Stimulated activated CD4-positive, alpha-beta T cell treated with anti-CD3 and anti-CD28 coated beads, Interleukin-12 subunit alpha, Interleukin-12 subunit beta, amount 100 ng/mL, for 48 hours (primary cell): Measurements from ENCODE around the gene BRCA2.
A peak's percentile ranks its signal among the peaks of the same experiment; 100 is the strongest.

Source experiments
- DNase-seq, 3 donors: peaks; one replicate each; pipeline ENCODE4 v3.0.0-alpha.2; 2020; ENCODE audit warnings: low read depth in 2 of 3, low spot score in 1 of 3

The BRCA2 gene

DNA sequence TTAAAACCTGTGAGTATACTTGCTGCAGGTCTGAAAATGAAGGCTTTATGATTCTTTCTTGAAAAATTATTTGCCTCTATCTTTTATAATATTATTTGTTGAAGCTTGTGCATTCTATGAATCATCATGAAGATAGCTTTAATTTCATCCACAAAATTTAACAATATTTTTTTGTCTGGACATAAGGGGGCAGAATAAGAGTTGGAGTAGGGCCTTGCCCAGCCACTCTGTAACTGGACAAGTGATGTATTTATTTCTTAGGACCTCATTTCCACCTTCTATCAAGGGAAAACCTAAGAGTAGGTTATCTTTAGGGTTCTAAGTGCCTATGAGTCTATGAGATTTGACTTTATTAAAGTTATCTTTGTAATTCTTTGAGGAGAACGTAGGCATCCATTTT is 62.7 kb downstream of the BRCA2 start:
- no peak for DNase-seq

DNA sequence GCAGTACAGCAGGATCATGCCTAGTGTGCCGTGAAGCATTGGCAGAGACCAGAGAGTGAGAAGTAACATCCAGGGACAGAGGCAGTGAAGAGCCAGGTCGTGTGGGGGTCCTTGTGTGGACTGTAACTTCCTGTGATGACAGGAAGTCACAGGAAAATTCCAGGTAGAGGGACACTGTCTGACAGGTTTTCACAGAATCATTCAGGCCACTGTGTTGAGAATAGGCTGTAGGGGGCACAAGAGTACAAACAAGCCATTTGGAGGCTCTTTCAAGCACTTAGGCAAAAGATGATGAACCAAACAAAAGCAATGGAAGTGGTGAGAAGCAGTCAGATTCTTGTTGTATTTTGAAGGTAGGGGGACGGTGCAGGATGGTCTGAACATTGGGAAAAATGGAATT is 66.2 kb downstream of the BRCA2 start:
- no peak for DNase-seq

DNA sequence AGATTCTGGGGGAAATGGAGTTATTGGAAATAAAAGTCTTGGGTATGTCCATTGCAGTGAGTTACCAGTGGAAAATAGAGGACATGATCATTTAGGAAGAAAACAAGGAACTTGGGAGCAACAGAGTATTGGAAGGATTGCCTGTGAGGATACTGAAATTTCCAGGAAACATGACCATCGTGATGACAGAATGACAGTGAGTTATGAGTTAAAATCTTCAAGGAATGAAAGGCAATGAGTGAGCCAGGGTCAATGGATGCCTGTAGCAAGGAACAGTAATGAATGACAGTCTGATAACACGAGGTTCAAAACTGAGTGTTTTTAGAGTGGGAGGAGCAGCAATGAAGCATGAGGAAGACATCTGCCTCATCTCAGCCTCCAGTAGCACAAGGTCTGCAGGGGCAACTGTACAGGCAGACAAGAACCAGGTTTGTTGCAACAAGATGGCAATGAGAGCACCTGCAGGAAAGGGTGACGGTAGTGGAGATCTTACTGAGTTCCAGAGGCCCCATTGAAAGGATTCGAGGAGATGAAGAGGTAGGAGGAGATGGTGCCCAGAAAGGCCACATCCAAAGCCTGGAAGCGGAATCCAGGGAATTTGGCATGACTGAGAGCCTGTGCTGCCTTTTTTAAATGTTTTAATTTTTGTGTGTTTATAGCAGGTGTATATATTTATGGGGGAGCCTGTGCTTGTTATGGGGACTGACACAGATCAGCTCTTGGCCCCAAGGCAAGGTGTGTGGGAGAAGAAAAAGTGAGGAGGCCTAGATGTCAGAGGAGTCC is 68.7 kb downstream of the BRCA2 start:
- DNase-seq = no peak

DNA sequence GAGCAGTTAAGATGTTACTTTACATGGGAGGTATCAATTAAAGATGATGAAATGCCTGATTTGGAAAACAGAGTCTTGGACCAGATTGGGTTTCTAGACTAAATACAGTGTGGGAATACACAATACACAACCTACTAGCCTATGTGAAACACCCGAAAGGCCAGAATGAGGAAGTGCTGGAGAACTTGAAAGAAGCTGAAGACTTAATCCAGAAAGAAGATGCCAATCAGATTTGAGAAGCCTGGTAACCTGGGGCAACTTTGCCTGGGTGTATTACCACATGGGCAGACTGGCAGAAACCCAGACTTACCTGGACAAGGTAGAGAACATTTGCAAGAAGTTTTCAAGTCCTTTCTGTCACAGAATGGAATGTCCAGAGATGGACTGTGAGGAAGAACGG is 69.4 kb downstream of the BRCA2 start:
- no peak for DNase-seq

DNA sequence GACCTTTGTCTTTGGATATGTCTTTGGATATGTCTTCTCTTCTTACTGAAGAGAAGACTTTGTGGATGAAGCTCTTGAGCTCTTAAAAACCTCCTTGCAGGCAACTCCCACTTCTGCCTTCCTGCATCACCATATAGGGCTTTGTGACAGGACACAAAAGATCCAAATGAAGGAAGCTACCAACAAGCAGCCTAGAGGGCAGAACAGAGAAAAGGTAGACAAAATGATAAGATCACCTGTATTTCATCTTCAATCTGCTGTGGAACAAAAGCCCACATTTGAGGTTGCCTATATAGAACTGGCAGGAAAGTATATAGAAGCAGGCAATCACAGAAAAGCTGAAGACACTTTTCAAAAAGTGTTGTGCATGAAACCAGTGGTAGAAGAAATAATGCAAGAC is 70.1 kb downstream of the BRCA2 start:
- no peak for DNase-seq

DNA sequence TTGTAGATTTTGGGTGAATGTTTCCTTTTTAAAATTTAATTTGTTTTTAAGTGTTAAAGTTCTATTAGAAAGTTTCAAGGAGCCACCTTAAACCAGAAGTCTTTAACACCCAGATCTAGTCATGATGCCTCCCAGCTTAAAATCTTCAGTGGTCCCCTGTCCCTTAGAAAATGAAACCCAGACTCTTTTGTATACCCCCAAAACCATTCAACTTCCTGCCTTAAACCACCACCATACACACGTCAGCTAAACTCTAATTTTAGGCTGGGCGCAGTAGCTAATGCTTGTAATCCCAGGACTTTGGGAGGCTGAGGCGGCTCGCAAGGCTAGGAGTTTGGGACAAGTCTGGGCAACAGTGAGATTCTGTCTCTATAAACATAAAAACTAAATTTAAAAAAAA is 74.7 kb downstream of the BRCA2 start:
- DNase-seq = no peak

DNA sequence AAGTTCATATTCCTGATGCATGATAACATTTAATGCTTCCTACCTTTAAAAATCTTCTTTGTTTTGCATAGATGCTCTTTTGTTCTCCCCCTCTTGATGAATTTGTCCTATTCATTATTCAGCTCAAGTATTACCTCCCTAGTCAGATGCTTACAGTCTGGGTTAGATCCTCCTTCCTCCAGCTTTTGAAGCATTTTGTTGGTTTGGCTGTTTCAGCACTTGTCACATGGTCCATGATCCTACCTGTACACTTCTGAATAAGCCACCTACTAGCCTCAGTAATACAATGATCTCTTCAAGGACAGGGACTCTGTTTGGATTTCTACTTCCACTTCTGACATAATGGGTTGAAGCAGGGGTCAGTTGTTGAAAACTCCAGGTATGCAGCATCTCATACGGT is 75.2 kb downstream of the BRCA2 start:
- no peak for DNase-seq

DNA sequence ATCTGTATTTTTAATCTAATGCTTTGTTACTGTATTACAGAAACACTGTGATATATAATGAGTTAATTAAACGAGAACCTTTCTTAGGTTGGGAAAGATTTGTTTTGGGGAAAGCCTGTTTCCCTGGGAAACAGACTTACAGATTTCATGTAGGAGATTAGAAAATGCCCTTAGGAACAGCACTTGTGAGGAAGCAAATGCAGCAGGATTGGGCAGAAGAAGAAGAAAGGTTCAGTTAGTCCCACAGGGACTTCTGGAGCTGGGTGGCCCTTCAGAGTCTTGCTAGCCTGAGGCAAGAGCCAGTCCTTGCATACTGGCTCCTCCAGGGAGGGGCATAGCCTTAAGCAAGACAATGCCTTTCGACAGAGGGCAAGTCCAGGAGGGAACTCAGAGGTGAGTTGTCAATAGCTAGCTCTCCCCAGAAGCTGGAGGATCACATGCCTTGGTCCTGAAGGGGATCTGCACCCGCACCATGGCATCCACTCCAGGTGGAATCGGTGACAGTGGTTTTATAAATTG is 75.9 kb downstream of the BRCA2 start:
- no peak for DNase-seq

DNA sequence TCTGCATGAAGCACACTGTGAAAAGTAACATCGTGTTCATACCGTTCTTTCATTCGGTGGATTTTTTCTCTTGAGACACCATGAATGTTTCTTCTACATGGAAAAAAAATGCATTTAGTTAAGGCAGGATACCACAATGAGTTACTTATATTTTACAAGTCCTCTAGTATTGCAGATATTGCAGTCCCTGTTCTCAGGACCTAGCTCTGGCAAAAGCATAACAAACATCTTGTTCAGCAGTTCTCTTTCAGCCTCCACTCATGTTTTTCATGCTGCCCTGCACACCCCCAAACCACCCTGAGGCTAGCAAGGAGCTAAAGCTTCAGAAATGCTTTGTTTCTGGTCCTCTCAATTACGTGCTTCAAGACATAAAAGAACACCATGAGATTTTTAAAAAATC is 87.8 kb downstream of the BRCA2 start:
- DNase-seq = no peak

DNA sequence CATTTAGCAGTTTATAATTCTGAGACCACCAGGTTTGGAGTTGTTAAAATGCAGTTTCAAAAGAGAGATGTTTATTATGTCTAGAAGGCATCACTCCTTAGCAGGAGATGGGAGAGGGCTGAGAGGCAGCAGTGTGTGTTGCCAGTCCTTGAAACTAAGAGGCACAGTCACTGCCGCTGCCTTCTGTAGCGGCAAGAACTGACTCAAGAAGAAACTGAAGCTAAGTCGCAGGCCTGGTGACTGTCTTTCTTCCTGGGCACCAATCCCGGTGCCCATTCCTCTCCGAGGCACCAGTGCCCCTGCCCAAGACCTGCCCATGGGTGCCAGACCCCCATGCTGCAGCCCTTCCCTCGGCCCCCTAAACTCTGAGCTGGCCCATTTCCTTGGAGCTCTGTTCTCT is 92.5 kb downstream of the BRCA2 start:
- DNase-seq = no peak

DNA sequence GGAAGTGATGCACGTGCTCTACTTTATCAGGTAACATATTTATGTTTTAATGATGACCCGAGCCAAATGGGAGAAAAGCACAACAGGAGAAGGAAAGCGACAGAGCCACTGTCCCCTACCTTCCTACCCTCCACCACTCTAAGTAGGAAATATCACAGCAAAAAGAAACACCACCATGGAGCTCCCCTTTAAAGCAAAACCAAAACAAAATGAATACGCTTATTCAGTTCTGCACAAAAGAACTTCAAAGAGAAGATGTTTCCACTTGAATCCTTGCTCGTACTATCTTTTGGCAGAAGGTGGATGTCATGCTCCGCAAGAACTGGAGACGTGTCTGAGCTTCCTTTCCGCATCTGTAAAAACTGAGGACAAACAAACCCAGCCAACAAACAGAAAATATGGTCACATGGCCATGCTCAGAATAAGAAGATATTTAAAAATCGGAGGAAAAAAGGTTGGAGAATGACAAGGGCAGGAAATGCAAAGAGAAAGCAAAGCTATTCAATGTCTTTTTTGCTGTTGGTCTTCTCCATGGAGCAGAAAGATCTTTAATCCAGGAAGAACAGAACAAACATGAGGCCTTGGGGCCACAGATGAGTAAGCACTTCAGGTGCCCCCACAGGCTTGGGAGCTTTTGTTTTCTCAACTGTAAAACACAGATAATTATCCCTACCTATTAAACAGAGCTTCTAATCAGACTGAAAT is 93.1 kb downstream of the BRCA2 start:
- no peak for DNase-seq

DNA sequence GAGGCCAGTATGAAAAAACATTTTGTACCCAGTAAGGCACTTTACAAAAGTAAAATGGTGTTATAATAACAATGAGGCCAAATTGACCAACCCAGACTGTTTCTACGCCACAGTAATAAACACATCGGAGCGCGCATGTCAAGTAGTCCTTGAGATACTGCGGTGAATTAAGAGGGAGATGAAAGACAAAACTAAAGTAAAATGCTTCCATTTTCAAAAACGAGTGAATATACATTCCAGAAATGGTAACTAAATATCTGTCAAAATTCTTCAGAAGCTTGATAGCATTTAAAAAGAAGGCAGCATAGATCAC is 93.6 kb downstream of the BRCA2 start:
- DNase-seq = no peak

DNA sequence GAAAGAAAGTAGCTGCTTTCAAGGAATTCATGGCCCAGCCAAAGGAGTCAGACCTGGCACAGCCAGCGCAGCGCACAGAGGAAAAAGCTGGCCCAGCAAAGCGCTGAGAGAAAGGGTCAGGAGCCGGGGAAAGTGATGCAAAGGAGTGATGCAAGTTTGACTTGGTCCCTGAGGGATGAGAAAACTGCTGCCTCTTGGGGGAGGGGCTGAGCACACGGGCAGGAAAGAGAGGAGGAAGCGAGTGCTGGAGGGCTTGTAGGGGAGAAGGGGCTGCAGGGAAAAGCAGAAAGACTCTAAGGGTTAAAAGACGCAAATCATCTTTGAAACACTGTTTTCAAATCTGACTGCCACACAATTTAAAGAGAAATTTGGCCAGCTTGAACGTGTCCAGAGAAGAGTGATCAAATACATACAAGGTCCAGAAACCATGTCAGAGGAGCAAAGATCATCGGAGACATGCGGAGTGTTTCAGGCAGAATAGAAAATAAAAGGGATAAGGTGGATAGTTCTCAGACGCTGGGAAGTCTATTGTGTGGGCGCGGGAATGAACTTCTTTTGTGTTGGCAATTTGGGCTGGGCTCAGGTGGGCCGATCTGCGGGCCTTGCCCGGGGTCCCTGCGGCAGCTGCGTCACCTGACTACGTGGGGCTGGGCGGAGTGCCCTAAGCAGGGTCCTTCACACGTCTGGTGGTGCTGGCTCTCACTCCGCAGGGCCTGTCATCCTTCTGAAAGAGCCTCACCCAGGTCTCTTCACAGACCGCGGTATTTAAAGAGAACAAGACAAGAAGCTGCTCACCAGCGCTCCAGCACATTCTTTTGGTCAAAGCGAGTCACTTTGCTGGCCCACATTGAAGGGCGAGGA is 94.5 kb downstream of the BRCA2 start:
- no peak for DNase-seq

DNA sequence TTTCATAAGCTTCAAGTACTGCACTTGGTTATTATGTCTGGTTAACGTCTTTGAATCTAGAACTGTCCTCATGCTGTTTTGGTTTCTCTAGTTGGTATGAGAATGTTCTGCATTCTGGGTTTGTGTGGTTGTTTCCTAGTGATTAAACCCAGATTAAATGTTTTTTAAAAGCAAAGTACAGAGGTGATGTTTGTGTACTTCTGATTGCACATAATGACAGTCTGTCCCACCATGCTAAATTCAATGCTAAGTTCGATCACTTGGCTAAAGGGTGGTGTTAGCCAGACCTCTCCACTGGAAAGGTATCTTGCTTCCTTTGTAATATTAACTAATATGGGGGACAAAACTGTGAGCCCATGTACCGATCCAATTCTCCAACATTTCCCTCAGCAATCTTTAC is 98.0 kb downstream of the BRCA2 start:
- no peak for DNase-seq

DNA sequence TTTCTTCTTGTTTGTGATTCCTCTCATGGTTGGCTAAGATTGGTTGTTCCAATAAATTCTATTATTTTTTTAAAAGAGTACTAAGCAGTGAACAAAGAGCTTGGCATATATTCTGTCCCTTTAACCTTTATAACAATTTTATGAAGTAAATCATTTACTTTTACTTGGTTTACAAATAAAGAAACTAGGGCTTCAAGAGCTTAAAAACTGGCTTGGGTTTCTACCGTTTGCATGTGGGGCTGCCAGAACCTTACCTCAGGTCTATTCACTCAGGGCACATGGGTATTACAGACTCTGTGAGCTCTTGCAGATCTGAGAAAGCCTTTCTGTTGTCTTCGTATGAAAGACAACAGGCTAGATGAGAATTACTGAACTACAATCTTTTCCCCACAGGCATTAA is 99.3 kb downstream of the BRCA2 start:
- no peak for DNase-seq

DNA sequence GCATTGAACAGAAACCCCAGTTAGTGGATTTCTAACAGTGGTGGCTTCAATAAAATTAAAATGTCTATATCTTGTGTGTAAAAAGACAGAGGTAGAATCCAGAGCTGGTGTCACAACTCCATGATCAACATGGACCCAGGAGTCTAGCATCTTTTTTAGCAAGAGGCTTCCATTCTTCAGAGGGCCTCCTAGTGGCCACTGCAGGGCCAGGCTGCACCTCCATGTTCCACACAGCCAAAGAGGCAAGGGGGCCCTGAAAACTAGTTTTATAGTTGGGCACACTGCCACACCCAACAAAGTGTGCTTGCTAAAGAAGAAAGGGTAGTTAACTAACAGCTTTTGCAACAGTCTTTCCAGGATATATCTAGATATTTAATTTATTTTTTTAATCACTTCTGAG is 99.7 kb downstream of the BRCA2 start:
- DNase-seq = peak in 1 of 3 donors; percentile 11

DNA sequence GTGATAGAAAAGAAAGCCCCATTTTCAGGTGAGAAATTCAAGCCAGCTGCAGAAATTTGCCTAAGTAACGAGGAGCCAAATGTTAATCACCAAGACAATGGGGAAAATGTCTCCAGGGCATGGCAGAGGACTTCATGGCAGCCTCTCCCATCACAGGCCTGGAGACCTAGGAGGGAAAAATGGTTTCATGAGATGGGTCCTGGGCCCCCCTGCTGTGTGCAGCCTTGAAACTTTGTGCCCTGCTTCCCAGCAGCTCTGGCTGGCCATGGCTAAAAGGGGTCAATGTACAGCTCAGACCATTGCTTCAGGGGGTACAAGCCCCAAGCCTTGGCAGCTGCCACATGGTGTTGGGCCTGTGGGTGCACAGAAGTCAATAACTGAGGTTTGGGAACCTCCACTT is 102.7 kb downstream of the BRCA2 start:
- DNase-seq = no peak

DNA sequence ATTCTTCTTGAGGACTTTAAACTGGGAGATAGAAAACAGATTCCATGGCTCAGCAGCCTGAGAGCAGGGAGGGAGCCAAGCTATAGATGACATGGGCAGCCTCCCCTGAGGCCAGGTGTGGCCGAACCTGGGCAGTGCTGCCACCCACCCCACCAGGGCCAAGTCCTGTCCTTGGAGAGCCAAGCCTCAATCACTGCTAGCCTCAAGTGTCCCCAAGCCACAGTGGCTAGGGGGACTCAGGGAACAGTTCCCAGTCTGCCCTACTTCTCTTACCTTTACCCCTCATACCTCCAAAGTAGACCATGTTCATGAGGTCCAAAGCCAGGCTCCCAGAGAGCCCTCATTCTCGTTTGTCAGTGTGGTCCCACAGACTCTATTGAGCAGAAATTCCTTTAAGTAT is 104.6 kb downstream of the BRCA2 start:
- DNase-seq = no peak

DNA sequence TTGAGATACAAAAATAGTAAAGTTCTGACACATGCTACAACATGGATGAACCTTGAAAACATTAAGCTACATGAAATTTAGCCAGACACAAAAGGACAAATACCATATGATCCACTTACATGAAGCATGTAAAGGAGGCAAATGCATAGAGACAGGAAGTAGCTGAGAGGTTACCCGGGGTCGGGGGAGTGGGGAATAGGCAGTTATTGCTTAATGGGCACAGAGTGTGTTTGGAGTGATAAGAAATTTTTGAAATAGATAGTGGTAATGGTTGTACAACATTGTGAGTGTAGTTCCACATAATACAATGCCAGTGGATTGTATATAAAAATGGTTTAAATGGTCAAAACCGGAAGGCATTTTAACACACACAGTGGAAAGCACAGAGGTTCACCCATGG is 108.3 kb downstream of the BRCA2 start:
- DNase-seq = no peak

DNA sequence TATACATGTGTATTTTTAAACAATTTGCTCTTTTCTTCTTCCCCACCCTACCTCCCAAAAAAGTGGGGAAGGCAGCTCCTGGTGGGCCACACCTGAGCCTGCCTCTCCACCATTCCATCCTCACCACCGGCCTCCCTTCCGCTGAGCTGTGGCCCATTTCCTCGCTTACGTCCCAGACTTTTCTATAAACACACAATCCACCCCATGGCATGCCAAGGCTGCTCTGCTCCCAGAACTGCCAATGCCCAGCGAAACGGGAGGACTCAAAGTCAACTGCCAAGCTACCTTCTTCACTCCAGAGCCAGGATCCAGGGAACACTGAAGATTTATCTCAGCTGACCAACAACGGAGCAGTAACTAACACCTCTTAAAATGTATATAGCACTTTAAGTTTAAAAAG is 109.8 kb downstream of the BRCA2 start:
- no peak for DNase-seq

DNA sequence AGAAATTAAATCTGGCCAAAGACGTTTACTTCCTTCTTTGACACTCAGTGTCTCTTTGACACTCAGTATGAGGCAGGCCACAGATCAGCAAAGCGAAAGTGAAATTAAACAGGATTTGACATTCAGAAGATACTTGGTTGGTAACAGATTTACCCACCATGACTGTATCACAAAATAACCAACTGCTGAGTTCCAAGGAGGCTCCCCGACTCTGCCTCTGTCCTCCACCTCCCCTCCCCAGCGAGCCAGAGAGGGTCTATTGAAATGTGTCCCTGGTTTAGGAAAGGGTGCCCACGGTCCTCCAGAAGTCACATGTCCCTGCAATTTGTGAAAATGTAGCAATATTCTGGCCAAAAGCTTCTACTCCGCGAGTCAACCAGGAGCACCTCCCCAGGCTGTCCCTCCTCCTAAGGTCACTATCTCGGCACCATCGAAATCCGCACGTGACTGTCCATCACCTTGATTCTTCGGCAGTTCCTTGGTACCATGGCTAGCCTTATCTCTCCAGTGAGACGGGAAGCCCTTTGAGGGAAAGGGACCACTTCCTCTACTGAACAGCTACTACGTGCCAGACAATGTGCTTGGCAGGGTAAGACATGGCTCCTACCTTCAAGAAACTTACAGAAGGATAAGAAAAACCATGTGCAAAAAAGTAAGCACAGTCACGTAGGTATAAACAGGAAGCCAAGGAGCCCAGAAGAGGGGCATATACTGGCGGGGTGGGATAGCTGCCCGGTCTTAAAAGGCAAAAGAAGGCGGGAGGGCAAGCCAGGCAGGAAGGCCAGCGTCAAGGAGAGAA is 111.1 kb downstream of the BRCA2 start:
- DNase-seq = peak in 1 of 3 donors; percentile 25
